Kidney (tissue), 14 donors: ENCODE data around the gene INPP5E. TPM values are rescaled to one million over a fixed set of nuclear protein-coding genes. Genes with fewer than 3 reads are reported as not detected.

Experiments
- DNase-seq, 5 donors: peaks; one replicate each; pipeline ENCODE4 v3.0.0-alpha.2; 2013 to 2020
- FAIRE-seq: peaks from 2 replicates; lab custom pipeline; 2012; peaks lifted over from hg19 to GRCh38; lab: Jason Lieb, UNC
- H3K27ac ChIP-seq, 2 donors: one replicate each; pipeline ENCODE4 v1.7.0; 2013; ENCODE audit warnings: low read depth in 2 of 2, low read length in 2 of 2, inconsistent platforms in 1 of 2
- H3K27me3 ChIP-seq: one replicate; pipeline ENCODE4 v1.7.1; 2013; ENCODE audit warnings: low read length, inconsistent platforms; ENCODE audit not compliant: control insufficient read depth, insufficient read depth
- H3K36me3 ChIP-seq, 3 donors: one replicate each; pipeline versions ENCODE4 v1.7.0 to v1.7.1; 2013; ENCODE audit warnings: low read length in 3 of 3, control low read depth in 1 of 3, inconsistent platforms in 1 of 3; ENCODE audit not compliant: insufficient read depth in 3 of 3, control insufficient read depth in 2 of 3
- H3K4me1 ChIP-seq, 3 donors: one replicate each; pipeline versions ENCODE4 v1.7.0 to v1.7.1; 2013; ENCODE audit warnings: low read length in 3 of 3, inconsistent platforms in 1 of 3, low read depth in 1 of 3; ENCODE audit not compliant: control insufficient read depth in 2 of 3, insufficient read depth in 2 of 3
- H3K4me3 ChIP-seq, 3 donors: one replicate each; pipeline versions ENCODE4 v1.7.0 to v1.8.1; 2013; ENCODE audit warnings: low read length in 3 of 3, control low read depth in 1 of 3, inconsistent platforms in 1 of 3
- H3K9ac ChIP-seq, 3 donors: one replicate each; pipeline versions ENCODE4 v1.7.0 to v1.7.1; 2013; ENCODE audit warnings: low read length in 3 of 3, control low read depth in 1 of 3, inconsistent platforms in 1 of 3
- H3K9me3 ChIP-seq, 3 donors: one replicate each; pipeline versions ENCODE4 v1.7.0 to v1.7.1; 2013; ENCODE audit warnings: low read length in 3 of 3, control low read depth in 1 of 3, inconsistent platforms in 1 of 3; ENCODE audit not compliant: control insufficient read depth in 2 of 3, insufficient read depth in 1 of 3
- CTCF ChIP-seq: IDR thresholded peaks from 3 replicates; pipeline ENCODE4 v1.5.1; 2012; ENCODE audit warnings: mild to moderate bottlenecking, moderate library complexity, borderline replicate concordance; ENCODE audit not compliant: insufficient read depth; ENCODE audit errors: extremely low read depth
- intact Hi-C: fragments of 100-400 bp; cut with DNase I; formaldehyde crosslinking; loops from one replicate; pipeline ENCODE4 v1.11.1; 2022
- polyA plus RNA-seq: library from polyadenylated mRNA; stranded (reverse); fragments of 350-450 nt; fragmentation: Illumina TruSeq; extraction: RNeasy Lipid Tissue Mini Kit (QIAGEN cat#74804); gene quantifications from one replicate; pipeline ENCODE4 v1.2.3, GENCODE V29; 2014; ENCODE audit warnings: low read depth, low replicate concordance; ENCODE audit not compliant: insufficient read depth
- total RNA-seq: library from RNA; stranded (reverse); fragmentation: NEBNext Ultra II Directional; extraction: Animal tissue kit (Norgen Biotek cat#: 25700); gene quantifications from one replicate; pipeline ENCODE4 v1.2.1, GENCODE V29; 2021
- donor health status: control.
- donor health status: control.
- donor health status: control.
- donor health status: control.
- donor health status: control.
- donor health status: DM: yes; HTN: yes; CAD: no.
- donor health status: Normal renal cell carcinoma (clear cell type).

Gene INPP5E
- total and polyA plus RNA-seq, 2 donors from 2014 or later, result 6.9 to 14.0 TPM

DNA sequence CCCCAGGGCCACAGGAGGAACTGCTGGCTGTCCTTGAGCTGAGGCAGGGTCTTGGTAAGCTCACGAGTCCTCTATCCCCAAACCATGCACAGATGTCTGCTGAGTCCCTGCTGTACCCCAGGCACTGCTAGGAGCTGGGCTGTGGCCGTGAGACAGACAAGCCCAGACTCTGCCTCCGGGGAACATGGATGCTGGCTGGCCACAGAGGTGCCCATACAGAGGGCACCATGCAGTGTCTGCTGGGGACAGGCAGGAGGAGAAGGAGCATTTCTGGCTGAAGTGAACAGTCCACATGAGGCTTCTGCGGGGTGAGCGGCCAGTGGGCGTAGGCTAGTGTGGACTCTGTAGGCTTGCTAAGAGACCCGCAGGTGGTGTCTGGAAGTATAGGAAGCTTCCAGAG is 48.0 kb upstream of the INPP5E start:
- FAIRE-seq, result no peak
- Histone ChIP-seq H3K27ac (no peak overlapping the region), H3K9ac (no peak overlapping the region), H3K4me3 (no peak overlapping the region), H3K36me3 (no peaks in the 10 kb centered on the region), H3K9me3 (no peaks in the 10 kb centered on the region), H3K27me3 (no peaks in the 10 kb centered on the region), H3K4me1 (peaks cover 0 to 20% (median 10%) of the 10 kb centered on the region in 3 donors)
- no peak for DNase-seq
- TF ChIP-seq CTCF, result no peak
- intact Hi-C loops, result loop anchor here (5.0 kb wide), 1 partner anchor 140 kb away; no protein-coding TSS in a partner anchor

- FAIRE-seq (no peak), DNase-seq (no peak)
- Histone ChIP-seq H3K4me1 (peaks cover 0 to 20% (median 10%) of the 10 kb centered on the region in 3 donors), H3K9ac (no peak overlapping the region), H3K27me3 (no peaks in the 10 kb centered on the region), H3K9me3 (no peaks in the 10 kb centered on the region), H3K4me3 (no peak overlapping the region), H3K36me3 (no peaks in the 10 kb centered on the region), H3K27ac (no peak overlapping the region)
- intact Hi-C loops, result loop anchor here (5.0 kb wide), 1 partner anchor 140 kb away; no protein-coding TSS in a partner anchor
- no peak for TF ChIP-seq CTCF
These were observed 47.4 kb upstream of the INPP5E start for GRCh38 chr9:136486823-136487620.

GRCh38 chr9:136486131-136486530 is 46.5 kb upstream of the INPP5E start:
- TF ChIP-seq CTCF, result no peak
- Histone ChIP-seq H3K4me1 (peaks cover 0 to 28% (median 17%) of the 10 kb centered on the region in 3 donors), H3K9me3 (no peaks in the 10 kb centered on the region), H3K36me3 (no peaks in the 10 kb centered on the region), H3K27me3 (no peaks in the 10 kb centered on the region), H3K4me3 (no peak overlapping the region), H3K9ac (no peak overlapping the region), H3K27ac (no peak overlapping the region)
- DNase-seq (no peak), FAIRE-seq (no peak)
- intact Hi-C loops, result loop anchor here (5.0 kb wide), 1 partner anchor 141 kb away; no protein-coding TSS in a partner anchor
